GM19372 (cell line): ENCODE data around the gene SLC31A1.

Experiments used
- ATAC-seq: cut with Tn5 transposase; IDR thresholded peaks from one replicate; pipeline ENCODE4 v1.9.1; 2021; ENCODE audit warnings: mild to moderate bottlenecking, low read depth, moderate library complexity; ENCODE audit not compliant: unreplicated experiment

SLC31A1 gene

DNA sequence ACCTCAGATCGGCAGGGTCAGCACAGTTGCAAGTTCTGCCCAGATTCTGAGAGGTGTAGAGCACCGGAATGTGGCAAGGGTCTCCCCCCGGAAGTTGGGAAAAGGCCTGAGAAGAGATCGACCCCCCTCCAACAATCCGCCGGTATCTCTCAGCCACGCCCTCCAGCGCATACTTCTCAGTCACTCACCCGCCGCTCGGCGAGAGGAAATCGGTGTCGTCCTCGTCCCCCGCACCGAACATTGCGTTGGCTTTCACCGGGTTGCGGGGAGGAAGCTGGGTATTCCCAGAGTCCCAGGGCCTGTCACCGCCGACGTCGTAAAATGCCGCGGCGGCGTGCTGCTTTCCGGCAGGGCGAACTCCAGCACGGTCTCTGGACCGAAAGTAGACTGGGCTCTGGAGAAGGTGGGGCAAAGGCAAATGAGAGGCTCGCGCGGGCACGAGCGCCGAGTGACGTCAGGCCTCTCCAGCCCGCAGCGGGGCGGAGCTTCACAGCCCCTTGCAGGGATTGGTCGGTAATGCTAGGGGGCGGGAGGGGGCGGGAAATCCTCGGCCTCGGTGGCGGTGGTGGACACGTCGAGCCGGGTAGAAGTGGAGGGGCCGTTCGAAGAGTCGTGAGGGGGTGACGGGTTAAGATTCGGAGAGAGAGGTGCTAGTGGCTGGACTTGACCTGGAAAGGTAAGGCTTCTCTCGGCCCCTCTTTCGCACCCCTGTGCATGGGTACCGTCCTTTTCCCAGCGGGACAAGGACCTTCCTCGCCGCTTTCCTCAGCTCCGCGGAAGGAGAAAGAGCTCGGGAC lies at the start of gene SLC31A1, which contains the start of gene FKBP15:
SLC31A1 (plus strand) TSS at position 542 of the 797 bp plus-strand sequence. CDS start 34,605 bp downstream, outside the sequence.
FKBP15 (minus strand) TSS at position 275 of the 797 bp plus-strand sequence; CDS start at position 241, 34 bp downstream.
- ATAC-seq: peak; percentile 87

DNA sequence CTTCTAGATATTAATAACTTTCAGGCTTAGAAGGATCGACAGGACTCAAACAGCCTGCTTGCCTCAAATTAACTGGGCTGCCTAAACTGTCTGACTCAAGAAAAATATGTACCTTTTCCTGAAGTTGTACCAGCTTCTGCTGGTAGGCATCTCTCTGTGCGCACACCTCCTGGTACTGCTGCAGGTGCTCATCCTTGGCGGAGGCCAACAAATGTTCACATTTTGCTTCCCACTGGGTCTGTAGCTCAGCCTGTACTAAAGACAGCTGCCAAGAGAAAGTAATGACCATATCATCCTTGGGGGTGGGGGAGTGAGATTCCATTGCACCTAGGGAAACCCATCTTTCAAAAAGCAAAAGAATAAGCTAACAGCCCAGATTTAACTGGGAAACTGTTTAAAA lies 48.0 kb upstream of the SLC31A1 start:
- ATAC-seq: no peak

- no peak for ATAC-seq
Observed at GRCh38 chr9:113176803-113177202, 44.5 kb upstream of the SLC31A1 start.

DNA sequence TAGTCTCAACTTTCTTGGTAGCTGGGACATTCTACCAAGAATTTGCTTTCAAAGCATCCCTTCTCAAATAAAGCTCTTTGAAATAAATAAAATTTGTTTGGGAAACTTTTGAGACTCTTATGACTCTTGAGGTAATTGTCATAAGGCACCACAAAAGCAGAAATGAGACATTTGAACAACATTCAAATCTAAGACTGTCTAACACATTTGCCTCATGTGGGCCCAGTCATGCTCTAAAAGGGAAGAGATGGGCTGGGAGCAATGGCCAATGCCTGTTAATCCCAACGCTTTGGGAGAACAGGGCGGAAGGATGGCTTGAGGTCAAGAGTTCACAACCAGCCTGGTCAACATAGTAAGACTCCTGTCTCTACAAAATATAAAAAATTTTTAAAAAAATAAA lies 44.1 kb upstream of the SLC31A1 start:
- ATAC-seq: no peak

- ATAC-seq: no peak
Observed at GRCh38 chr9:113178087-113178486, 43.3 kb upstream of the SLC31A1 start.

- no peak for ATAC-seq
Observed at GRCh38 chr9:113179839-113180238, 41.5 kb upstream of the SLC31A1 start.

- no peak for ATAC-seq
Observed at GRCh38 chr9:113181165-113181564, 40.2 kb upstream of the SLC31A1 start.

DNA sequence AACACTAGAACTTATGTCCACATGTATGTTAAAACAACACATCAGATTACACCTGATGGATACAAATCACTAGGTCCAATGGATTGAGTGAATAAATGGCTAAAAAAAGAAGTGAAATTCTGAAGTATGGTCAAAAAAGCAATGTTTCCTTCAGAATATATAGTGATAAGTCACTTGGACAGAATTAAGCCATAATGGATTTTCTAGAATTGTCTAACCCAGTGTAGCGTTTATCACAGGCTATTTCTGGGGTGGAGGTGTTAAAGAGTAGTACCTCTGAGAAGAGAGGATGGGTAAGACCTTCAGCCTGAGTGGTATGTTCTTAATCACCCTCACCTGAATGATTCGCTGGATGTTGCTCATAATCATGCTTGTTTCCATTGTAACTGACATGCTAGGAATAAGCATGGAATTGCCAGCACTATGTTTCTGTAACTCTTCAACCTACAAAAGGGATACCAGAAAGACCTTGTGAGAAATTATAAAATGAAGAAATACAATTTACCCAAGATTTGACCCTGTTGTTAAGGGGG lies 37.3 kb upstream of the SLC31A1 start:
- ATAC-seq: no peak

- no peak for ATAC-seq
Observed at GRCh38 chr9:113184539-113184938, 36.8 kb upstream of the SLC31A1 start.

DNA sequence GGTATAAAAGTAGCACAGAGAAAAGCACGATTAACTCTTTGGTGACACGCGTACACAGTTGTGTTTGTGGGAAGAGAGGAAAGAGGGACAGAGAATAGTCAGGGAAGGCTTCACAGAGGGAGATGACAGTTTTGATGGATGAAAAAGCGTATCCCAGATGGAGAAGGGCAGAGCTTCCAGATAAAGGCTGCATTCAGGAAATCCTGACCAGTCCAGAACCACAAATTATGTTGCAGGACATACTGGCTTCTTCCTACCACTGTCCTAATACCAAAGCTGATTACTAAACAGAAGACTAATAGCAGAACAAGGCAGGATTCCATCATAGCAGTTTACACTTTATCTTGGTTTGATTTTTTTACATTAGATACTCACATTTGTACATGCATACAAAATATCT lies 36.1 kb upstream of the SLC31A1 start:
- no peak for ATAC-seq

DNA sequence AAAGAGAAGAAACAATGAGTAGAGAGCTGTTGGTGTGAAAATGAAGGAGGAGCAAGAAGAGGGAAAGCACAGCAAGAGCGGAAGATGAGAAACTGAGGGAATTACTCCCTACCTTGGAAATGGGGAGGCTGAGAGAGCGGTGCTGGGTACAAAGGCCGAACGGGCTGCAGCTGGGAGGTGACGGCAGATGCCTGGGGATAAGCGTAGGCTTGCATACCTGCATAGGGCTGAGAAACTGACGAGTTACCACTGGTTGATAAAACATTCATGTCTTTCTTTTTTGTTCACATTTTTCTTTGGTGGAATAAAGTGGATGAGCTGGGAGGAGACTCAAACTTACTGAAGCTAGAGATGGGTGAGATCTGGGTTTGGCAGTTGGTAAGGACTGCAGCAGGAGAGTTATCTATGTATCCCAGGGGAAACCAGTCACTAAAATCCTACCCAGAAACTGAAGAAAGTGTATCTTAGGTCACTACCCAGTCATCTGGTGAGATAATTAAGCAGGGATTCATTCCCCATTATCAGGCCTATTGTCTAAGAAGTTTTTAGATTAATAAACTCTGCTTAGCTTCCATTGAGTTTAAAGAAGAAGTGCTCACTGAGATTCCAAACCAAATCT lies 35.1 kb upstream of the SLC31A1 start:
- ATAC-seq: no peak

GRCh38 chr9:113187929-113188595 lies 33.3 kb upstream of the SLC31A1 start:
- no peak for ATAC-seq

DNA sequence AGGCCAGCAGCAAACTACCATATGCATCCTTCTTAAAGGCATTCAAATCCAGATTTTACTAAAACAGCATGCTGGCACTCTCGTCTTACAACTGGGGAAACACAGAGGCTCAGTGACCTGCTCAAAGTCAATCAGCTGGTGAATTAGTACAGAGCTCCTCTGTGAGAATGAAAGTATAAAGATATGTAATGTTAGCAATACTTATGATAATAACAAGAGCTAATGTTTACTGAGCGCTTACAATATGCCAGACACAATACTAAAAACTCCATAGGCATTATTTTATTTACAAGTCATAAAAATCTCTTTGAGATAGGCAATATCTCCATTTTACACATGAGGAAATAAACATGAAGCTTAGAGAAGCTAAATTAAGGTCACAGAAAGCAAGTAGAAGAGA lies 28.9 kb upstream of the SLC31A1 start:
- ATAC-seq: no peak

- ATAC-seq: no peak
Observed at GRCh38 chr9:113199683-113200329, 21.5 kb upstream of the SLC31A1 start.

DNA sequence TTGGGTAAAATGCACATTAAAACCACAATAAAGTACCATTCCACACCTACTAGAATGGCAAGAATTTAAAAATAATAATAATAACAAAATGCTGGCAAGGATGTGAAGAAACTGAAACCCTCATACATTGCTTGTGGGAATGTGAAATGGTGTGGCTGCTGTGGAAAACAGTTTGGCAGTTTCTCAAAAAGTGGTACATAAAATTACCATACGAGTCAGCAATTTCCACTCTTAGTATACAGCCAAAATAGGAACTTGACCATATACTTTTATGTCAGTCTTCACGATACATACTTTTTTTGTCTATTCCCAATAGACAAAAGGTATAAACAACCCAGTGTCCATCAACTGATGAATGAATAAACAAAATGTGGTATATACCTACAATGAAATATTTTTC lies 15.9 kb upstream of the SLC31A1 start:
- ATAC-seq: no peak

DNA sequence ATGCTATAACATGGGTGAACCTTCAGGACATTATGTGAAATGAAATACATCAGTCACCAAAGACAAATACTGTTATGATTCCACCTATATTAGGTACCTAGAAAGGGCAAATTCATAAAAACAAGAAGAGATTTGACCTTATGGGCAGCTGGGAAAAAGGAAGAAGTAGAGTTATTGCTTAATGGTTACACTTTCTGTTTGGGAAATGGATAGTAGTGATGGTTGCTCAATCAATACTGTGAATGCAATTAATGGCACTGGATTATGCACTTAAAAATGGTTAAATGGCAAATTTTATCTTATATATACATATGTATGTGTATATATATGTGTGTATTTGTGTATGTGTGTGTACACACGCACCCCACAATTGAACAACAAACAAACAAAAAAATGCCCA lies 15.5 kb upstream of the SLC31A1 start:
- ATAC-seq: no peak

GRCh38 chr9:113210815-113211214 lies 10.5 kb upstream of the SLC31A1 start:
- ATAC-seq: no peak

DNA sequence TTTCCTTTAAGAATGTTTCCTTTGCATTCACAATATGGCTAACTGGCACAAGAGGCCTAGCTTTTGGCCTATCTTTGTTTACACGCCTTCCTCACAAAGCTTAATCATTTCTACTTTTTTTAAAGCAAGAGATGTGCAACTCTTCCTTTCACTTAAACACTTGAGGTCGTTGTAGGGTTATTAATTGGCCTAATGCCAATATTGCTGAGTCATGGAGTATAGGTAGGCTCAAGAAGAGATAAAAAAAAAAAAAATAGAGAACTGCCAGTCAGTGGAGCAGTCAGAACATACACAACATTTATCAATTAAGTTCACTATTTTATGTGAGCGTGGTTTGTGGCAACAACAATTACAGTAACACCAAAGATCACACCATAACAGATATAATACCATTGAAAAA lies 6.2 kb upstream of the SLC31A1 start:
- ATAC-seq: no peak

- no peak for ATAC-seq
Observed at GRCh38 chr9:113216406-113216805, 4.9 kb upstream of the SLC31A1 start.

DNA sequence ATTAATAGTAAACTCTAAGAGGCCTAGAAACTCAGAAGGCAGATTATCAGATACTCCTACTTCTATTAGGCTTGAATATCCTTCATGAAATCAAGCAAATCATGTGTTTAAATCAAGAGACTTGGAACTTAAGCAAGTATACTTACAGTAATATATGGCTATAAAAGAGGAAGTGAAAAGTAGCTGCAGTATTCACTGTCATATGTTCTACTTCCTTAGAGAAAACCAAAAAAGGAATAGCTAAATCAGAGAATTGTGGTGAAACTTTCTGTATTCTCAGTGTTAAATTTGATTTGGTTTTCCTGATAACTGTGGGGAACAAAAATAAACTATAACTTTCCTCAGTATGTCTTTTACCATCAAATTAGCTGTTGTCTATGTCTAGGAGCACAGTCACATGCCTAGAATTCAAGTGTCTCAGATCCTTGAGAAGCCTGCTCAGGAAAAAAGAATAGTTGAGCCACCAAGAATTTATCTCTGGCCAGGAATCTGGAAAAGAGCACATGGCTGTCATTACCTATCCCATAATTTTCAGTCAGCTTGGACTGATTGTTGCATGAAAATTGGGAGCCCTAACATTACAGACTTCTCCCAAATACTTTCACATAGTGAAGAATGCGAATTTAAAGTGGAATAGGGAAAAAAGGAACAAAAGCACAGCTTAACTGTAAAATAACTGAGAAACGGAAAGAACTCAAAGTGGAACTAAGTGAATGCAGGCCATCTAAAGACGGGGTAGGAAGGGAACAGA lies 2.0 kb upstream of the SLC31A1 start:
- peak; percentile 33 for ATAC-seq
